ENCODE measurements around the gene SIGLEC7.
A peak's percentile ranks its signal among the peaks of the same experiment; 100 is the strongest.

The SIGLEC7 gene

DNA sequence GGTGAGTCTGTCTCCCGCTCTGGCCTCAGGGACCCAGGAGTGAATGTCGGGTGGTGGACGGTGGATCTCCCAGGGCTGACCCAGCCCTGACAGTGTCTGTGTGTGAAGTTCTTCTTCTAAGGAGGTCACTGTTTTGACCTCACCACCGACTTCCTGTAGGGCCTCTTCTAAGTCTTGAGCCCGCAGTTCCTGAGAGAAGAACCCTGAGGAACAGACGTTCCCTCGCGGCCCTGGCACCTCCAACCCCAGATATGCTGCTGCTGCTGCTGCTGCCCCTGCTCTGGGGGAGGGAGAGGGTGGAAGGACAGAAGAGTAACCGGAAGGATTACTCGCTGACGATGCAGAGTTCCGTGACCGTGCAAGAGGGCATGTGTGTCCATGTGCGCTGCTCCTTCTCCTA lies at the start of gene SIGLEC7:
Gene SIGLEC7 (plus strand): TSS at position 183 of the 400 bp plus-strand sequence. CDS start 69 bp downstream, at position 252.
- DNase-seq = no peak

DNA sequence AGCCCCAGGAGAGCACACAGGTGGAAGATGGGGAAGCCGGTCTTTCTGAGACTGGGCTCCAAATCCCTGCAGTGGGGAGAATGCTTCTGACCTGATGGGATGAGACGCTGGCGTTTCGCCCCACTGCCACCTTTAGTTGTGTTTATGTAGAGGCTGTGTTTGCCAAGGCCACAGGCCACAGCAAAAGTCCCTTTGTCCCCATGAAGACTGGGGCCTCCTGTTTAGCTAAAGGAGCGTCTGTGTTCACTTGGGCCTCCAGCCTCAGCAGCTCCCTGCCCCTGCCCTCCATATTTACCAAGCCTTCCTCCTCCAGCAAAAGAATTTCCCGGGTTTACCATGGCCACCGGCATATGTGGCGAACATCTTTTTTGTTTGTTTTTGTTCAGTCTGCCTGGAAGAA lies 49.0 kb upstream of the SIGLEC7 start:
- DNase-seq = no peak

DNA sequence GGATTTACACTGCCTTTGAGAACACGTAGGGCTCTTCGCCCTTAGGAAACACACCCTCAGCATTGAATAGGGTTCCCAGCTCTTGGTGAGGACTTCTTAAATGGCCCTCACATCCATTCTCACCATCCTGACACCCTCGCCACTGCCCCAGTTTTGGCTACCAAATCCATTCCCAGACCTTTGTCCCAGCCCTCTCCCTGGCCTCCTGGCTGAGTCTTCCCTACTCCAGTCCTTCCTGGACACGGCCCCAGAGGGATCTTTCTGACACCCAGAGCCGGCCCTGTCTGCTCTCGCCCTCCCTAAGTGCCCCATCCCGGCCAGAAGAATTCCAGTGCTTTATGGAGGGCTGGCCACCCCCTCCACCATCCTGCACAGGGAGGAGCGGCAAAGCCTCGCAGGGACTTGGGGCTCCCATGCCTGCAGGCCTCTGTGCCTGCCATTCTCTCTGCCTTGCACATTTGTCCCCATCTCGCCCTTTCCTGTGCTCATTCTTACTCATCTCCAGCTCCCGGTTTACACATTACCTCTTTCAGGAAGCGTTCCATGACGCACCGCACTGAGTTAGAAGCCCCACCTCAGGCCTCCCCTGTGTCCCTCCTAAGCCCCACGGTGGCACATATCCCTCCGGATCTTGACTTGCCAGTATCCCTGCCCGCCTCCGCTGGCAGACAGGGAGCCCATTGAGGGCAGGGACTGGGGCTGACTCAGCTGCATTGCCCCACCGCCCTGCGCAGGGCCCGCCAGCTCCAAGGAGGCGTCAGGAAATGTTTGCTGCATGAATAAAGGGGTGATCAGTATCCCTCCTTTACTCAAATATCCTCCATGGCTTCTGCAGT lies 48.4 kb upstream of the SIGLEC7 start:
- no peak for DNase-seq

DNA sequence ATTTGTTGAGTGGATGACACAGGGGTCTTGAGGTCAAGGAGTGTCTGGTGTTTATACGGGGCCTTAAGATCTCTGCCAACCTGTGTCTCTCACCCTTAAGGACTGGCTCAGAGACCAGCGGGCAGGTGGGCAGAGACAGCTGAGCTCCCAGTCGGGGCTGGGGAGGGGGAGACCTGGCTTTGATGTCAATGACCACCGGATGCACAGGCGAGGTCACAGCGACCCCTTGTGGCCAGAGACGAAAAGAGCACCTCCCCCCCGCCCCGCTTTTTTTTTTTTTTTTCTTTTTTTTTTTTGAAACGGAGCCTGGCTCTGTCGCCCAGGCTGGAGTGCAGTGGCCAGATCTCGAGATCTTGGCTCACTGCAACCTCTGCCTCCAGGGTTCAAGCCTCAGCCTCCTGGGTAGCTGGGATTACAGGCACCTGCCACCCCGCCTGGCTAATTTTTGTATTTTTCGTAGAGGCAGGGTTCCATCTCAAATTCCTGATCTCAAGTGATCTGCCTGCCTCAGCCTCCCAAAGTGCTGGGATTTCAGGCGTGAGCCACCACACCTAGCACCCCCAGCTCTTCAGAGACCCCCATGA lies 47.3 kb upstream of the SIGLEC7 start:
- DNase-seq = peak; percentile 36 to 40

DNA sequence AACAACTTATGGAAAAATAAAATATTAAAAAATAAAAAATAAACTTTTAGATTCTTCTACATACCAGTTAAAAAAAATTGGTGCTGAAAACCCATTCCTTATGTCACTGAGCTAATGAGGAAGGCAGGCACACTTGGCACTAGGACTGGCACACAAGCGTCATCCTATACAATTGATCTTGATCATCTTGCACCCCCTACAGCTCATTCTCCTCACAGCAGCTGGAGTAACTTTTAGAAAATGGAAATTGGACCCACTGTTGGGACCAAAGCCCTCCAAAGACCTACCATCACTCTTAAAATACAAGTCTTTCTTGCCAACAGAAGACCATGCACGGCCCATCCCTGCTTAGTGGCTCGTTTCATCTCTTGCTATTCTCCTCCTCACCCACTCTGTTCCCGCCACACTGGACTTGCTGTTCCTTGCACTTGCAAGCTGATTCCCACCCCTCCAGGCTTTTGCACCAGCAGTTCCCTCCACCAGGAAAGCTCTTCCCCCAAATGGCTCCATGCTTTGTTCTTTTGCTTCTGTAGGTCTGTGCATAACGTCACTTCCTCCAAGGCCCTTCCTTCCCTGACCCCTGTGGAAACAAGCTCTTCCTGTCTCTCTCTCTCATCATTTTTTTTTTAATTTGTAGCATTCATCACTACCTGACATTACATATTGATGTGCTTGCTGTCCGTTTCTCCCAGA lies 45.5 kb upstream of the SIGLEC7 start:
- no peak for DNase-seq

DNA sequence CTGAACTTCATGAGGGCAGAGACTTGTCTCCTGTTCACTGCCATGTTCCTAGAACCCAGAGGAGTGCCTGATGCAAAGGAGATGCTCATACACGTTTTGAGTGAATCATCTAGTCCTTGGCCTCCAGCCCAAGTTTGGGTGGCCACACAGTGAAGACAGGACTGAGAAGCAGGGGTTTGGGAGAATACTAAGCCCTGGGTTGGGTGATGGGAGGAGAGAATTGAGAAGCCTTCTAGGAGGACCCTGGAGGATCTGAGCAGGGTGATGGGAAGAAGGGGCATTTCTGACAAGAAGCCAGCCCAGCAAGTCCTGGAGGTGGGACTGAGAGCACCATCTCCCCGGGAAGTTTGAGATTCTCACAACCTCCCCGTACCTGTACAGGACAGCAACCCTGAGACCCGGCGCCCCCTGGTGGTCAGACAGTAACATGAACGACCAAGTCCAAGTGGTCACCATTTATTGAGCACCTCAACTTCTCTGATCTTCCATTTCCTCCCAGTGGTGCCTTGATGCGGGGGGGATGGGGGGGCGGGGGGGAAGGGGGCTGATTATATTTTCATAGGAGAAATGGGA lies 44.8 kb upstream of the SIGLEC7 start:
- peak; percentile 32 to 58 for DNase-seq

DNA sequence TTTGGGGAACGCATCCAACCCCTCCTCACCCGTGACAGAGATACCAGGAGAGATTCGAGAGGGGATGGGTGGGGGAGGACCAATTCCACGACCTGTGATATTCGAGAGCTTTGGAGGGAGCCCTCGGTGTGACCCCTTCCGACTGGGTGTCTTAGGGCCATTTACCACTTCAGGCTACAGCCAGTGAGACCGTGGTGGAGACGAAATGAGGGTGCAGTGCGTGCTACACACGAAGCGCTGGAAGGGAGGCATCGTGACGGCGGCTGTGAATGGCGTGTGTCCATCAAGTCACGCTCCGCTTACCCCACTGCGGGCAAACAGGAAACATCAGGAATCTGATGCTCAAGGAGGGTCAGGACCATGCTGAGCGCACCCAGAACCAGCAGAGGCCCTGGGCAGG lies 44.3 kb upstream of the SIGLEC7 start:
- no peak for DNase-seq

DNA sequence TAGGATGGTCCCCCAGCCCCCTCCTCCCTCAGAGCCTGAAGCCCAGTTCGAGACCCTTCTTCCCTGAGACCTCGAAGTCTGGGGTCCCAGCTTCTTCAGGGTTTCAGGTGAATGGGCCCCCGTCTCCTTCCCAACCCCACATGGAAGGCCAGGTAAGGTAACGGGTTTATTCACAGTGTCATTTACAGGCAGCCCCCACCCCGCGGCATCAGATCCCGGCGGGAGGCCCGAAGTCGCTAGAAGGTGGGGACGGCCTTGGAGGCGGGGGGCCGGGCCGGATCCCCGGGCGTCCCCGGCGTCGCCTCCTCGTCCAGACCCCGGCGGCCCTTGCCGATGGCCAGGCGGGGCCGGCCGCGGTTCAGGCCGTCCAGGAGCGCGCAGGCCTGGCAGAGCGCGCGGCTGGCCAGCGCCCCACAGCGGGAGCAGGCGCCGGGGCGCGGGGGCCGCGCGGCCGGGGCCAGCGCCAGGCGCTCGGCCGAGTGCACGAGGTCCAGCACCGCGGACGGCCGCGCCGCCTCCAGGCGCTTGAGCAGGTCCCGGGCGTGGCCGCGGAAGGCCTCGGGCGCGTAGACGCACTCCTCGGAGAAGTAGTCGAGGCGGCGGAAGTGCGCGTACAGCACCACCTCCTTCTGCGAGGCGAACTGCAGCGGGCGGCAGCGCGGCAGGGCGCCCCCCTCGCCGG lies 43.6 kb upstream of the SIGLEC7 start:
- no peak for DNase-seq

DNA sequence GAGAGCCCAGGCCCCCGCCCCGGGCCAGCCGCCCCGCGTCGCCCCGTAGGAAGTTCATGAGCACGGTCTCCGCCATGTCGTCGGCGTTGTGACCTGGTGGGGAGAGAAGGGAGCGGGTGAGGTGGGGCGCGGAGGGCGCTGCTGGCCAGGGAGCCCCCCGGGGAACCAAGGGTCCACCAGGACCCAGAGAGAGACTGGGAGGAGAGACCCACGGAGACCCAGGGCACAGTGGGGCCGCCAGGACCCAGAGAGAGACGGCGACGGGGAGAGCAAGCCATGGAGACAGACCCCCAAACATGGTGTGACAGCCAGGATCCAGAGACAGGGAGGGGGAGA lies 43.1 kb upstream of the SIGLEC7 start:
- DNase-seq = no peak

DNA sequence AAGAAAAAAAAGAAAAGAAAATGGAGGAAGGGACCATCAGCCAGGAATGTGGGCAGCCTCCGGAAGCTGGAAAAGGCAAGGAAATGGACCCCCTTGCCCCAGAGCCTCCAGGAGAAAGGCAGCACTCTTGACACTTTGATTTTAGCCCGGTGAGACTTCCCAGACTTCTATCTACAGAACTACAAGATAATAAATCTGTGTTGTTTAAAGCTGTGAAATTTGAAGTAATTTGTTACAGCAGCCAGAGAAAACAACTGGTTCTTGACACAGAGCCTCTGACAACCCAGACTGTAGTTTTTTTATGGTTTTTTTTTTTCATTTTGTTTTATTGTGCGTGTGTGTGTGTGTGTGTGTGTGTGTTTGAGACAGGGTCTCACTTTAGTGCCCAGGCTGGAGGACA lies 41.5 kb upstream of the SIGLEC7 start:
- DNase-seq = no peak

DNA sequence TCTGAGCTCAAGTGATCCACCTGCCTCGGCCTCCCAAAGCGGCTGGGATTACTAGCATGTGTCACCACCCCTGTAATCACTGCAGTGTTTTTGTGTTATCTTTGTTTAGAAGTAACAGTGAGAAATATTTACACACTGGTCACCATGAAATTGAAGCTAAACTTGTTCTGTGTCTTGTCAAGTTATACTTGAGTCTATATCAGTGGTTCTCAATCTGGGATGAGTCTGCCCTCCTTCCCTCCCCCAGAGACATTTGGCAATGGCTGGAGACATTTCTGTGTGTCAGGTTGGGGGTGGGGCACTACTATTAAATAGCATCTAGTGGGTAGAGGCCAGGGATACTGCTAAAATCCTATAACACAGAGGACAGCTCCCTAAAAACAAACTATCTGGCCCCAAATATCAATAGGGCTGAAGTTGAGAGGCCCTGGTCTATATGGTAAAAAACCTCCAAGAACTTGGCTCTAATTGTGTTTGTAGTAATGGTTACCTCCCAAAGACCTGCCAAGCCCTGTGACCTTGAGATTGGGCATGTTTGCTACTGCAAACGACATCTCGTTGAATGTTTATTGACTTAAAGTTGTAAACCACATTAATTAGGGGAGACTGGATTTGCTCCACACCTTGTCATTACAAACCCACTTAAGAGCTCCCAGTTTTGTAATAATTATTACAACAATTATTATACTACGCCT lies 40.8 kb upstream of the SIGLEC7 start:
- DNase-seq = no peak

DNA sequence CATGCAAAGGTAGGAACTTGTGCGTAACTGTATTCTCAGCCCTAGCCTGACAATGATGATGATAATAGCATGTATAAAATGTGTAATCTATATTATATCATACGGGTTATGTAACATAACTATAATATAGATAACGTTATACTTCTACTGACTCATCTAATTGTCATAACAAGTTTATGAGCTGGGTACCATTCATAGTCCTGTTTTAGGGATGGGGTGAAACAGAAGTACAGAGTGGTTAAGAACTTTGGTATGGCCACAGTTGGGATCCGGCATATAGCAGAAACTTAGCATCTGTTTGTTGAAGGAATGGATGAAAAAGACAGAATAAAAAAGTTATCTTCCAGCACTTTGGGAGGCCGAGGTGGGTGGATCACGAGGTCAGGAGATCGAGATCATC lies 39.1 kb upstream of the SIGLEC7 start:
- no peak for DNase-seq

DNA sequence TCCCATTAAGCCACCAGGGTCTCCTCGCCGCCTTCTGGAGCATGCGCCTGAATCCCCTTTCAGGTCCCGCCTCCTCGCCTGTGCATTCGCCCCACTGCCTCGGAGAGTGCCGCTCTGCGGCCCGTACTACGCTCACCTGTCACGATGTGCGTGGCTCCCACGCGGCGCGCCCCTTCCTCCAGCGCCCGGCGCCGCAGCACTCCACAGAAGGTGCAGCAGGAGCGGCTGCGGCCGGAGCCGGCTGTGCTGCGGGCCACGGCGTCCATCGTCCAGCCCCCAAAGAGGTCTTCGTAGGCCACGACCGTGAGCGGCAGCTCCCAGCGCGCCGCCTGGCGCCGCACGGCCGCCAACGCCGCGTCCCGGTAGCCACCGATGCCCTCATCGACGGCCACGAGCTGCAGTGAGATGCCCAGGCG lies 38.2 kb upstream of the SIGLEC7 start:
- DNase-seq = no peak

DNA sequence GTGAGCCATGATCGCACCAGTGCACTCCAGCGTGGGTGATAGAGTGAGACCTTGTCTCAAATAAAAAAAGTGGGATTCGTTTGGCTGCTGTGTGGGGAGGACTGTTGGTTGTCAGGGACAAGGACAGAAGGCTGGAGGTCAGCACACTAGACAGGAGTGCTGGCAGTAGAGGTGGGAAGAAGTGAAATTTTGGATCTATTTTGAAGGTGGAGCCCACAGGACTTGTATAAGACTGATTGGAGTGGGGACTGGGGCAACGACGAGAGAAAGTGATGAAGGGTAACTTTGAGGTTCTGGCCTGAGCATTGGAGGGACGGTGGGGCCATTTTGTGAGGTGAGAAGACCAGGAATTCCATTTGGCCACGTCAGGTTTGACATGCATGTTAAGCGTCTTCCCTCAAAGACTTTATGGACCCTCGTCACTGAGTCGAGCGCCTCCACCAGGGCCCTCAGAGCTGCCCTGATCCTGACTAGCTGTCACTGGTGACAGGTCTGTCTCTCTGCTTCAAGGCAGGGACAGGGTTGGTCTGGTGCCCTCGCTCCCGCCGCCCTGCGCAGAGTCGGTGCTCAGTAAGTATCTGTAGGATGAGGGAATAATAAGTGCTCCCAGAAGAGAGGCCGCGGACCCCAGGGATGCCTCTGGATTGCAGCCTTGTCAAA lies 34.6 kb upstream of the SIGLEC7 start:
- peak; percentile 26 to 53 for DNase-seq

DNA sequence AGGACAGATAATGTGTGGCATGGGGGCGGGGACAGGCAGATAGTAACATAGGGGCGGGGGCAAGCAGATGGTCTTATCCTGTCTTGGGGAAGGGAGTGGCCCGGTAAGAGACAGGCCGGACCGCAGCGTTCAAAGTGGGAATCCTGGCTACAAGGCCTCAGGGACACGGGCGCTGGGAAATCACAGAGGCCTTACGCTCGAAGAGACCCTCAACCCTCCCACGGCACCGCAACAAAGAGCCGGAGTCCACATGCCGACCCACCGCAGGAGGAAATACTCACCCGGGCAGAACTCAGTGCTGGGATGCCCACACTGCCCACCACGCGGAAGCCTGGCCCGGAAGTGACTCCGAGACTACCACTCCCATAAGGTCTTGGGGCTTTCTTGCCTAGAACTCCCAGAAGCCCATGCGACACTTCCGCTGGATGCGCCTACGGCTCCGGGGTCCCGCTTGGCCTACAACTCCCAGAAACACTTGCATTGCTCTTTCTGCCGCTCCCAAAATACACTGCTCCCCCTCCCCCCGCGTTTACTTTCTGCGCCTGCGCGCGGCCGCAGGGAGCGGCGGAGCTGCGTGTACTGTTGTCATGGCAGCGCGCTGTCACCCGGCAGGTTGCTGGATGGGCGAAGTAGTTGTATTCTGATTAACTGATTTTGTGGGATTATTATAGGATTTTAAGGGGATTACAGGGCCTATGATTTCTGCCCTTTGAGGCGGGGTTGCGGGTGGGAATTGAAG lies 33.9 kb upstream of the SIGLEC7 start, which contains the start of gene CTU1:
Gene CTU1 (minus strand): TSS at position 344 of the 739 bp plus-strand sequence. CDS start 3,840 bp downstream, outside the sequence.
- peak; percentile 99 to 100 for DNase-seq

DNA sequence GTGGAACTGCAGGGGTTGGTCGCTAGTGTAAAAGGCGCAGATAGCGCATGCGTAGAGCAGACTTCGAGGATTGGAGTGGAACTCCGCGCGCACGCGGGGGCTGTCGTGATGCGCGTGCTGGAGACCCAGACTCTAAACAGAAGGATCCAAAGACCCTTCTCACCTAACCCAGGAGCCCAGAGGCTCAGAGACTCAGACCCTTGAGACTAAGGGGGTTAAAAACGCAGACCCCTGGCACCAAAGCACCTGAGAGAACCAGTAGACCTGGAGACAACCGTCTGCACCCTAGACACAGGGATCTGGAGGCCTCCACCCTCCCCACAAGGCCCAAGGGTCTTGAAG lies 33.3 kb upstream of the SIGLEC7 start:
- peak; percentile 82 to 91 for DNase-seq

DNA sequence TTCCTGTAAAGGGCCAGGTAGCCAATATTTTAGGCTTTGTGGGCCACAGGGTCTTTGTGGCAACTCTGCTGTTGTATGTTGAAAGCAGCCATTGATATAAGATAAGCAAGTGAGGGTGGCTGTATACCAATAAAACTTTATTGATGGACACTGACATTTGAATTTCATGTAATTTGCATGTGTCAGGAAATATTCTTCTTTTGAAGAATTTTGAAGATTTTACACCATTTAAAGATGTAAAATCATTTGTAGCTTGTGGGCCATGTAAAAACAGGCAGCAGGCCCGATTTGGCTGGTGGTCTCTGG lies 31.5 kb upstream of the SIGLEC7 start:
- no peak for DNase-seq

DNA sequence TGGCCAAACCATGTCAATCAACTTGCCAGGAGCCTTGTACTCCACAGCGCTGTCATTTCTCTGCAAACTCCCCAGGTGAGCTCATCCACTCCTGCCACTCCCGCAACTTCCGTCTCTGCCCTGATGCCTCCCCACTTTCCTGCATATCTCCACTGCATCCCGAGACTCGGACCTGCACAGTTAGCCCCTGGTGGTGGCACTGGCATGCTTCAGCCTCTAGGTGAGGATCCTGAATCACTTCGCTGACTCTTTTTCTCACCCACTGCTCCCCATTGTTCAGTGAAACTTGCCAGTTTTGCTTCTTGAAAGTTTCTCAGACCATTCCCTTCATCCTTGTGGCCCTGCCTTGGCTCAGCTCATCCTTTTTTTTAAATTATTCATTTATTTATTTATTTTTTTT lies 30.5 kb upstream of the SIGLEC7 start:
- no peak for DNase-seq

DNA sequence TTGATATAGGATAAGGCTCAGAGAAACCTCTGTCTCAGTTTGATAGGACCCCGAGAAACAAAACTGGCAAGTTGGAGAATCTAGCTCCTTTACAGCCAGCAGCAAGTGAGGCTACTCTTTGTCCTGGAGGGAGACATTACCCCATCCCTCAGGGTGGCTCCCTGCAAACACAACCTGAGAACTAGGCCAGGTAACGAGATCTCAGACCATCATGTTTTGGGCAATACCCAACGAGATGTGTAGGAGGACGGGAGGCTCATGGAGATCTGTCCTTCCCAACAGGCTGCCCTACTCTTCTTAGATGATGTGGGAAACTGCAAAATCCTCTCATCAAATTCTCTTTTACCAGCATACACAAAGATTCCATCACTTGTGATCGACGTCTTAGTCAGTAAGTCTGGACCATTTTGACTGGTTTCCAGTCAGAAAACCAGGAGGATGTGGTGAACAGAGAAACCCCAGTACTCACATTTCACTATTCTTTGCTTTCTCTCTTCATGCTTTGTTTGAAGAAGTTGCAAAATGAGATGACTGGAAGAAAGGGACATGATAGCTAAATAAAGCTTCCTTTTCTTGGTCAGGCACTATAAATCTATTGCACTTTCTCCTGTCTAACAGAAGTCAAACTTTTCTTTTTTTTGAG lies 27.9 kb upstream of the SIGLEC7 start:
- no peak for DNase-seq

DNA sequence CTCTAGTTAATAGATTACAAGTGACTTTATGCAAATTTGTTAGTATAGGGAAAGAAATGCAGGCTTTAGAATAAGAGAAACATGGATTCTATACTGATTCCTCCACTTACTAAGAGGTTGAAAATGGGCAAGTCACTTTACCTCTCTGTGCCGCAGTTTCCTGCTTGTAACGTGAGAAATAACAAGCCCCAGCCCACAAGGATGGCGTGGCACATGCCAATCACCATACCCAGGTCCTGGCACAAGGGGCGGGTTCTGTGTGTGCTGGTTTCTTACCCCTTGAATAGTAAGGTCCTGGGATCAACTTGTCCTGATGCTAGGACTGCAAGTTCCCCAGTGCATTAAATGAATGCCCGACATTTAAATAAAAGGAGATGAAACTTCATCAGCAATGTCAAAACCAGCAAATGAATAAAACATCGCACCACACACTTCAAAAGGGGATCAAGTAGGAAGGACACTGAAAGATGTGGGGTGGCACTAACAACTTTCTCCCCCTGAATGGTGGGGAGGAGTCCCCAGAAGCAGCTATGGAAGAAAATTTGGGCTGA lies 25.3 kb upstream of the SIGLEC7 start:
- no peak for DNase-seq

DNA sequence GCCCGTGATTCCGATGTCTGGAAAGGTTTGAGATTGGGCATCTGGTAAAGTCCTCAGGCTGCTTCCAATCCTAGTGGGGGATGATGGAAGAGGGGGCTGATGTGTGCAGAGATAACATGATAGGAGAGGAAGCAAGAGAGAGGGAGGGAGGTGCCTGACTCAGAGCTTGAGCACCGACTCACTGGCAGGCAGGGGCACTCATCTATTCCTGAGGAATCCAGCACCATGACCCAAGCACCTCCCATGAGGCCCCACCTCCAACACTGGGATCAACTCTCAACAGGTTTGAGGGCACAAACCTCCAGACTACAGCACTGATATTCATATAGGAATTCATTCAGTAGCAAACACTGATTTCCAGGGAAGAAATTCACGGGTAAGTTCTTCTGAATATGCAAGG lies 23.0 kb upstream of the SIGLEC7 start:
- no peak for DNase-seq

All from NCI-H1930 (cell line).